ENCODE measurements around the gene KRT82. TPM values are rescaled to one million over a fixed set of nuclear protein-coding genes. Genes with fewer than 3 reads are reported as not detected.

Gene KRT82
- total RNA-seq, 1 experiment from 2014 or later: not detected

DNA sequence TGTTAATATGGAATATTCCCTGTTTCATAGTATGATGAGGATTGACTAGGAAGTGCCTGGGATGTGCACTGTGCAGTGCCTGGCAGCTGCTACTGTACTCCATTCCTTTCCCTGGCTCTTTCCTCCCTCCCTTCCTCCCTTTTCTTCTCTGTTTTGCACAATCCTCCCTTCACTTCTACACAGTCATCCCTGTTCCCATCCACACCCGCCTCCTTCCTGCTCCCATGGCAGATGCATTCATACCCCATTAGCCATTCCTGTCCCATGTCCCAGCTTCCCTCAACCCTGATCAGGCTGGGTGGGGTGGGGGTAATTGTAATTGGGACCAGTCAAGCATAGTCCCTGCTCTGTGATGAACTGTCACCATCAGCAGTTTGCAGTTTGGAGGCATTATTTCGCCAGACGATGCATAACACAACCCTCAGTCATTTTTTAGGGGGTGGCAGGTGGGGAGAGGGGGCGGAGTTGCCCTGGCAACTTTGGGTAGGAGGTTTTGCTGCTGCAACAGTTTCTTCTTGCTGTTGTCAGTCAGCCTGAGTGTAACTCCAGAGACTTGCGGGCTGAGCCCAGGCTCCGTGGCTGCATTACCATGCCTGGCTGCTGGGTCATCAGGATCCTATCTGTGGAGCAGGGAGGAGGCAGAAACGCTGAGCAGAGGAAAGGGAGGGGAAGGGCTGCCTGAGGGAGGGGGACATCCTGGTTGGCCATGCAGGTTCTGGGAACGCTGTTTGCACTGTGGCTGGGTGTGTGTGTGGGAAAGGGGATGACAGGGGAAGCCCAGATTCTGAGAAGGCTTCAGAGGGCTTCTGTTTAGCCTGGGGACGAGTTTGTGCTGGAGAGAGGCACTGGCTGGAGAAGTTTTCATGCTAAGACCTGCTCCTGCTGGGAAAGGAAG is 16.6 kb downstream of the KRT82 start:
- no peak for DNase-seq (ENCODE audit: extremely low read depth, low read depth)

DNA sequence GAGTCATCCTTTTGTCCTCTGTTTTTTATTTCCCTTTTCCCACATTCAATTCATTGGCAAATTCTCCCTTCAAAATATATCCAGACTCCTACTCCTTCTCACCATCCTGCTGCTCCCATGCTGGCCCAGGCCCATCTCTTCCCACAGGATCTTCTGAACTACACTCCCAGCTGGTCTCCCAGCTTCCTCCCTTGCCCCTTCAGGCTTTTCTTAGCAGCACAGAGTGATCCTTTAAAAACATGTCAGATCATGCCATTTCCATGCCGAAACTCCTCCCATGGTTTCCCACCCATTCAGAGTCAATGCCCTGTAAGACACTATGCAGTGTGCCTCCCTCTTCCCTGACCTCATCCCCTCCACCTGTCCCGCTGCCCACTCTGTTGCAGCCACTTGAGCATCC is 18.3 kb downstream of the KRT82 start:
- no peak for DNase-seq (ENCODE audit: extremely low read depth, low read depth)

DNA sequence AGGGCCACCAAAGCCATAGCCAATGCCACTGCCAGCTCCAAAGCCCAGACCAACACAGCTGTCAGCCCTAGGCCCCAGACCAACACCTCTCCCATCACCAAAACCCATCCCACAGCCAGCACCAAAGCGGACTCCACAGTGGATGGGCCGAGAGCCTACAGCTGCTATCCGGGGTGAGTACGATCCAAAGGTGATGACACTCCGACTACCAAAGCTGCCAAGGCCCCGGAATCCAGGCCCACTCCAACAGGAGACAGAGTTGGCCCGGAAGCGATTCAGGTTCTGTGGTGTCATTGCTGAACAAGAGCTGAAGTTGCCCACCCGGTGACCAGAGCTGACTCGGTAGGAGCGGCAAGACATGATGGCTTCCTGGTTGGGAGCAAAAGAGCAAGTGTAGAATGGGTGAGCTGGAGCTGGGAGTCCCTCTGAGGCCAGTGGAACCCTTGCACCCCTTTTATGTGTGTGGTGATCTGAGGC is 20.9 kb downstream of the KRT82 start, which contains the start of gene KRT84:
TSS of gene KRT84 (minus strand) at position 427 of the 477 bp plus-strand sequence. CDS start at position 360, 67 bp downstream.
- DNase-seq (ENCODE audit: extremely low read depth, low read depth): no peak

DNA sequence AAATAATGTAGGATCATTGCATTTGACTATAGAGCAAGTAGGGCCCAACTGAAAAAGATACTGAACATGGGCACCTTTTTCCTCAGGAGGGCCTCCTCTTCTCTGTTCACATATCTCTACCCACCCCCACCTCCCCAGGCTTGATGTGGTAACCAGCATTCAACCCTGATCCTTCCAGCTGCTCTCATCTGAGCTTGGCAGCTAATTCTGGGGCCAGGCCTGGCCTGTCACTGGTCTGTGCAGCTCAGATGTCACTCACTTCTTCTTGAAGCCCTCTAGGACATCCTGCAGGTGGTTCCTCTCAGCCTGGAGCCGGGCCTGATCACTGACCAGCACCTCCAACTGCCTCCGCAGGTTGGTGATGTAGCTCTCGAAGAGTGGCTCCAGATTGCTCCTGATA is 22.8 kb downstream of the KRT82 start:
- DNase-seq (ENCODE audit: extremely low read depth, low read depth): no peak

DNA sequence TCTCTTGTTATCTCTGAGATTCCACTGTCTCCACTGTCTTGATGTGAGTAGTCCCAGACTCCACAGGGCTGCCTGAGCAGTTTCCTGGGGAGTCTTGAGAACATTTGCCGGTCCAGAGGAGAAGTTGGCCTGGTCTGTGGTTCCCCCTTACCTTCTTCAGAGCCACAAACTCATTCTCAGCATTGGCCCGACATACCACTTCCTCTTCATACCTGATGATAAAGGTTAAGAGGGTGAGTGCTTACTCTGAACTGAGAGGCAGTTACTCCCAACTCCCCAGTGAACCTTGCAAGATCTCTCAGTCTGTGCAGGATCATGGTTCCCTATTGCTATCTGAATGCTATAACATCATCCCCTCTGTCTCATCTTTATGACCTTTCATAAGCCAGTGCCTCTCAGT is 23.3 kb downstream of the KRT82 start:
- no peak for DNase-seq (ENCODE audit: extremely low read depth, low read depth)

DNA sequence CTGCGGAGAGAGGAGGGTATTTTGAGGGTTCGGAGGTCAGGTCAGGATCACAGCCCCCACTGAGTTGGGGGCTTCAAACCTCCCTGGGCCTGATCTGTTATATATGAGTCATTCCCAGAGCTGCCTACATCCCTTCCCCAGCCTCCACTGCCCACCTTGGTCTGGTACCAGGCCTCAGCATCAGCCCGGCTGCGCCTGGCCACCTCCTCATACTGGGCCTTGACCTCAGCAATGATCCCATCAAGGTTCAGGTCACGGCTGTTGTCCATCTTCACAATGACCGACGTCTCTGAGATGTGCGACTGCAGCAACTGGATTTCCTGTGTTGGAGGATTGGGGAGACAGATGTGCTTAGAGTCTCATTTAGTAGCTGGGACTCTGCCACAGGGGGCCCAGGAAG is 24.9 kb downstream of the KRT82 start:
- no peak for DNase-seq (ENCODE audit: extremely low read depth, low read depth)

DNA sequence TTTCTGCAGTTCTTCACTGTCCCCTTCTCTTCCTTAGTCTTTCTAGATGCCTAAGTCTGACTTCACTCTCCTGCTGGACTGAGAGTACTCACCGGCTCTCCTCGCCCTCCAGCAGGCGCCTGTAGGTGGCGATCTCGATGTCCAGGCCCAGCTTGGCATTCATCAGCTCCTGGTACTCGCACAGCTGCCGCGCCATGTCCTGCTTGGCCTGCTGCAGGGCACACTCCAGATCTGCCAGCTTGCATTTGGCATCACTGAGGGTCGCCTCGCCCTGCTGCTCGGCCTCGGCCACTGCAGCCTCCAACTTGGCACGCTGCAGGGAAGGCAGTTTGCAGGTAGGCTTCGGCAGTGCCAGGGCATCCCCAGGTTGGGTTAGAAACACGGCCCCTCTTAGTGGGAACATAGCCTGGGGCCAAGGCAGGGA is 25.9 kb downstream of the KRT82 start:
- DNase-seq (ENCODE audit: extremely low read depth, low read depth): peak; percentile 20

DNA sequence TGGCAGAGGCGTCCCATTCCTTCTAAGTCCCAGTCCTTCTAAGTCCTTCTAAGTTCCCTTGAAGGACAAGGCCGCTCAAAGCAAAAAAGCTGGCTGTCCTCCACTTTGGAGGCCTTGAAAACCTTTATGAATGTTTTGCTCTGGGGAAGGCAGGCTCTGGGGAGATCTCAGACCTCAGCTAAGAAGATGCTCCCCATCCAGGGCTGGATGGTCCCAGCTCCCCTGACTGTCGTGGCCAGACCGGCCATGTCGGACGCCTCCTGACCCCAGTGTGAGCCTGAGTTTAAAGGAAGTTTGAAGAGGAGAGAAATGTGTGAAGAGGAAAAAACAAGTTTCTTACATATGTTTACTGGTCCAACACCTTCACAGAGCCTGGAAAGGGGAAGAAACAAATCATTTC is 26.6 kb downstream of the KRT82 start:
- DNase-seq (ENCODE audit: extremely low read depth, low read depth): no peak

DNA sequence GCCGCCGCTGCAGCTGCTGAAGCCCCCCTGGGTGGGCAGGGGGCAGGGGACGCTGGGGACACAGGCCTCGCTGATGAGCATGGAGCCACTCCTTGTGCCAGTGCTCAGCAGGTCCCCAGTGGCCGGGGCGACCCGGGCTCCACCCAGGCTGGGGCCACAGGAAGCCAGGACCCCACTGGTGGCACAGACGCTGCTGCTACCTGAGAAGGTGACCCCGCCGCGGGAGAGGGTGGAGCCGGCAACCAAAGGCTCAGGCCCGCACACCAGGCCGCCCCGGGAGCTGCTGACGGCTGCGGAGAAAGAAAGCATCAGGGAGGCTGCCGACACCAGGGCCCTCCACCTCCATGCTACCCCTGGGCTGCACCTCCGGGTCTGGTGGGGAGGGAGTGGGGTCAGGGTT is 28.0 kb downstream of the KRT82 start:
- no peak for DNase-seq (ENCODE audit: extremely low read depth, low read depth)

DNA sequence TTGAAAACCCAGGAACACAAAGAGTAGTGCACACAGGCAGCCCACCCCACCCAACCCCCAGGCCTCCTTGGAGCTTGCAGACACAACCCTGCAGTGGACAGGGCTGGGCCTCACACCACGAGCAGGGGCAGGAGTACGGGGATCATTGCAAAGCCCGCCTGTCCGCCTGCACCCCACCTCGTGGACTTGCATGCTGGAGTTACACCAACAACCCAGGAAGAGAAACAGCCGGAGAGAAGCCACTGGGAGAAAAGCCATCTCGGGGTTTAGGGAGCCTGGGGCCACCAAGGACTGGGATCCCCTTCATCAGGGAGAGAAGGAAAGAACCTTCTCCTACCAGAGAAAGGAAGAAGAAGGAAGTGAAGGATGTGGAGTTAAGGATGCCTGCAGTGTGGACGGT is 28.9 kb downstream of the KRT82 start:
- DNase-seq (ENCODE audit: extremely low read depth, low read depth): no peak

DNA sequence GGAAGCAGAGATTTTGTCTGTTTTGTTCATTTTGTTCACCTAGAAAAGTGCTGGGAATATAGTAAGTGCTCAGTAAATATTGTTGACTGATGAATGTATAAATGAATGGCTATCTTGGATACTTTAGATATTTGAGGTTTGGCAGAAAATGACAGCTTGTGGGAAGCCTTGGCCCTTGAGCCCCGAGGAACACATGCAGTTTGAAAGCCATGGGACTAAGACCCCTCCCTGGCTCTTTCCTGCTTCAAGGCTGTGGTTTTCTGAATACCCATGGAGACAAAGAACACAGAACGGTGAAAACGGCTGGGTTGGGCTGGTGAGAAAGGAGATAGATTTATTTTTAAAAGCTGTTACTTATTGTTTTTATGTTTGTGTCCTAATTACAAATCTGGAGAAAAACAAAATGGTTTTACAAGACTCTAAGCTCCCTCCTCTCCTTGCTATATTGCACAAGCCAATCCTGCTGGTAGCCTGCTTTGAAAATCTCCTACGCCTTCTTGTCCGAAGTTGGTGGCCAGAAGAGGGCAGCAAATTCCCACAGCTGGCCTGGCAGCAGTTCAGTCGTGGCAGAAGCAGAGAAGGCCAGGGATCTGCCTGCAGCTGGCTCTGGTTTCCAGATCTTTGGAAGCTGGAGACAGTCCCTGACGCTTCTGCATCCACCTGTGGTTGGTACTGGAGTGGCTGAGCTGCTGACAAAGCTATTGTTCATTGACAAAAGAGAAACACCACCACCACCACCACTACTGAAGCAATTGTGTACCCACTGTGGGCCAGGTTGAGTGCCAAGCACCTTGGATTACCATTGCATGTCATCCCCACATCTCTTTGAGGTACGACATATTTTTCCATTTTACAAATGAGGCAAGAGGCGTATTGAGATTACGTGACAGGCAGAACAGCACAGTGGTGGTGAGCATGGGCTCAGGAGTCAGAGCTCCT is 33.6 kb downstream of the KRT82 start:
- peak; percentile 80 for DNase-seq (ENCODE audit: extremely low read depth, low read depth)

DNA sequence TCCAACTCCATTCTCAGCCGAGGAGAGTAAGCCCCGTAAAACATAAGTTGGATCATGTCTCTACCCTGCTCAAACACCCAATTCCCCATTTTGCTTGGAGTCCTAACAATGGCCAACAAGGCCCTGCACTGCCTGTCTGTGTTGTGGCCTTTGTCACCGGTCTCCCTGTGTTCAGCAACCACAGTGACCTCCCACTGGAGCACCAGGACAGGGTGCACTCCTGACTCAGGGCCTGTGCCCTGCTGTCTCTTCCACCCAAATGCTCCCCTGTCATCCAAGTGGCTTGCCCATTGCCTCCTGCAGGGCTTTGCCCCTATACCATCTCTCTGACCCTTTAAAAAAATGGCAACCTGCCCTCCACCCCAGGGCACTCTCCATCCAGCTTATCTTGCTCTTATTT is 34.4 kb downstream of the KRT82 start:
- no peak for DNase-seq (ENCODE audit: extremely low read depth, low read depth)

DNA sequence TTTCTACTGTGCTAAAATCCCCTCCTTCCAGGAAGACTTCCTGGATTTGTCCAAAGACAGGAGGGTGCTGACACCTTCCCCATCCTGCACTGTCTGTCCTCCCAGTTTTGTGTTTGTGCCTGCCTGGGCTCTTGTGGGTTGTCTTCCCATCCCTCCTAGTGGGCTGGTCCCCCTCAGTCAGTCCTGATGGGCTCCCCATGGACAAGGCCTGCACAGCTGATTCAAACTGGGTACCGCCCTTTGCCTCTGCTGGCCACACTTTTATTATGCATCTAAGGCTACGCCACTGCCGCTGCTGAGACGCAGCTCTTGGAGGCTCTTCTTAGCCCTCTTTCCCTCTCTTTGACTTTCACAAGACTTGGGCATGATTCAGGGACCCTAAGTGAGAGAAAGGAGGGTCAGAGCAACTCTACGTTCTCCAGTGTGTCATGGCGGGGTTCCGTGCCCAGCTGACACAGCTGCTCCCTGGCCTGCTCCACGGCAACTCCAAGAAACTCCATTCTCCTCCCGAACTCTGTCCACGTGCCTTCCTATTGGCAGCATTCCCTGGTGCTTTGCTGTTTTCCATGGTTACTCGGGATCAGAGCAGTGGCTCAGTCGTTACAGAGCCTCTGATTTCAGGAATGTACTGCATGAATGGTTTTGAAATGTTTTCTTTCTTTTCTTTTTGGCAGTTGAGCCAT is 35.1 kb downstream of the KRT82 start:
- no peak for DNase-seq (ENCODE audit: extremely low read depth, low read depth)

DNA sequence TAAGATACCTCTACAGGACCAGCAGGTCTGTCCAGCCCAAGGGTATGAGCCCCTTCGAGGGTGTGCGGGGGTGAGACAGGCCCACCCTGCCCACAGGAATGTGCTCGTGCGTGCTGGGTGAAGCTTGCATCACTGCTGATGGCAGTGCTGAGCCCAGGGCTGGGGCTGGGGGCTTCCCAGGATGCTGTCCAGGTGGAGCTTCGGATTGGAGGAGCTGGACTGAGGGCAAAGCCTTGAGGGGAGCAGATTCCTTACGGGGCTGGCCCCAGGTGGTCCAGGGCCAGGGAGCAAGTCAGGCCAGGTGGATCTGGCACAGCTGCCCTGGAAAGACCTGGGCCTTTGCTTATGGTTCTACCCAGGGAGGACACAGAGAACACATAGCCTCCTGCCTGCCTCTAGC is 36.3 kb downstream of the KRT82 start:
- DNase-seq (ENCODE audit: extremely low read depth, low read depth): no peak

DNA sequence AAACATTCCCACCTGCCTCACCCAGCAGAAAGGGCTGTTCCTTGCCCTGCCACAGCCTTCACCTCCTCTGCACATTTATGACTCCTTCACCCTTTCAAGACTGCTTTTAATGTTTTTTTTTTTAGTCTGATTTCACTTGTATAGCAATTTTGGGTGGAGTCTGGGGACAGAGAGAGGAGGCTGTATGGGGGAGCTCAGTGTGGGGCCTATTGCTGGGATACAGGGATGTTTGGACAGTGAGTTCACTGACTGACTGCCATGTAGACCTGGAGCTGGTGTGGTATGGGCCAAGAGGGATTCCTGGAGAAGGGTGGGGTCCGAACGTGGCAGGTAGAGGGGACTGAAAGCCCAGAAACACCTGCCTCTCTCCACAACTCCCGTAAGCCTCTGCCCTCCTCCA is 36.9 kb downstream of the KRT82 start:
- DNase-seq (ENCODE audit: extremely low read depth, low read depth): no peak

DNA sequence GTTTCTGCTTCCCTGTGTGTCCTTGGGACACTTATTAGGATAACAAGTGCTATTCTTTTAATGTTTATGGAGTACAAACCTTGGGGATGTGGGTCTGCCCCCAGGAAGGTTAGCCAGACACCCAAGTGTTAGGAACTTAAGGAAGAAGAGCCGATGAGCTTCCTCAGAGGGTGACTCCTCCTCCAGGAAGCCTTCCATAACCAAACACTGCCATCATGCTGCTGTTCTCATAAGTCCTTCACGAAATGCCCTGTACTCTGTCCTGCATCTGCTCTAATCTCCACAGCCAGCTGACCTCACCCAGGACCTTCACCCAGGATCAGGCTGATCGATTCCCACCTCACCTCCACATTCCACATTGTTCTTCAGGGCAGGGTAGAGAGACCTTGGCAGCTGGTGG is 37.6 kb downstream of the KRT82 start:
- no peak for DNase-seq (ENCODE audit: extremely low read depth, low read depth)

DNA sequence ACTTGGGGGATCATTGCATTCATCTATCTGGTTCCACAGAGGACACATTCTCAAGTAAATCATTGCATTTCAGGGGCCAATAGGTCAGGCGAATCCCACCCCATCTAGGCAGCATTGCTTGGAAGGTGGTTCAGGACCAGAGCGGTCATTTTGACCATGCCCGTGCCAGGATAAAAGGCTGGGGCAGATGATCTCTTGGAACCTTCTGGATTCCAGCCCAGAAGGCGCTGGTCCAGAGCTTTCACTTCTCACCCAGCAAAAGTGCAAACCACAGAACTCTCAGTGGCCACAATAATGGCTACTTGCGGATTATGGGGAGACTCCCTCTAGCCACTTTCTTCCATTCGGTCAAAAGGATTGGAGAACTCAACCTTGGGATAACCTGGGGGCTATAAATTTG is 38.3 kb downstream of the KRT82 start:
- no peak for DNase-seq (ENCODE audit: extremely low read depth, low read depth)

DNA sequence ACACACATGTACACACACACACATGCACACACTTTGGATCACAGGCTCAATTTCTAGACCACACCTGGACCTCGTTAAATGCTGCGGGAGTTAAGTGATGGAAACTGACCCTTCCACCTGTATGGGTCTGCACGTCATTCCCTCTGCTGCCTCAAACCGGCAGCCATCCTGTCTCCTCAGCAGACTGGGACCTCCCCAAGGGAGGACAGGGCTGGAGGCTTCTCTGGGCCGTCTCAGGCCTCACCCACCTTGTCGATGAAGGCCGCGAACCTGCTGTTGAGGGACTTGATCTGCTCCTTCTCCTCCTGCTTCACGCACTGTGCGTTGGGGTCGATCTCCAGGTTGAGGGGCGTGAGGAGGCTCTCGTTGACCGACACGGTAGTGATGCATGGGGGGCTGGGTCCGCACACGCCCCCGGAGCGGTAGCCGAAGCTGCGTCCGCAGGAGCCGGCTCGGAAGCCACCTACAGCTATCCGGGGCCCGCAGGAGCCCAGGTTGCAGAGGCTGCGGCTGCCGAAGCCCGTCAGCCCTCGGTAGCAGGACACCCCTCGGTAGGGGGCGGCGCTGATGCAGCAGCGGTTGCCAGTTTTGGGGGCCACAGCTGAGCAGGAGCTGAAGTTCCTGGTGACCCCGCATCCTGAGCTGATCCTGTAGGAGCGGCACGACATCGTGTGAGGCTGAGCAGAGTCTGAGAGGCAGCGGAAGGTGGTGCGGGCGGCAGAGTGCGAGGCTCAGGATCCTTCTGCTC is 39.2 kb downstream of the KRT82 start, which contains the start of gene KRT85:
TSS of gene KRT85 (minus strand) at position 744 of the 748 bp plus-strand sequence. CDS start at position 668, 76 bp downstream.
- DNase-seq (ENCODE audit: extremely low read depth, low read depth): no peak

DNA sequence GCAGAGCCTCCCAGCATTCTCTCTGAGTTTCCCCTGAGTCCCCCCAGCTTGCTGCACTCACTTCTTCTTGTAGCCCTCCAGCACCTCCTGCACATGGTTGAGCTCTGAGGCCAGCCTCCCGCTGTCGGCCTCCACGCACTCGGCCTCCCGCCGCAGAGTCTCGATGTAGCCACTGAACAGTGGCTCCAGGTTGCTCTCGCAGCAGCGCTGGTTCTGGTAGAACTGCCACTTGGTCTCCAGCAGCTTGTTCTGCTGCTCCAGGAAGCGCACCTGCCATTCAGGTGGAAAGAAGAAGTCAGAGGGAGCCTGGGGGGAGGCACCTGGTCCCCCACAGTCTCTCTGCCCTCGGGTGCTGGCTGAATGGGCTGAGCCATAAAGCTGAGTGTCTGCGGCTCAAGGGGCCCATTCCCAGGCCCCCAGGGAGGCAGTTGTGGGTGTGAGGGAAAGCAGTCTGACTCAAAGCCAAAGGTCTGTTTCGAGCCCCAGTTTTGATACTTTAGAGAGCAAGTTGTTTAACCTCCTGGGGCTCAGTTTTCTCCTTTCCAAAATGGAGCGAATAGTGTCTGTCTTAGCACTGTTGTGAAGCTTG is 41.1 kb downstream of the KRT82 start:
- DNase-seq (ENCODE audit: extremely low read depth, low read depth): no peak

DNA sequence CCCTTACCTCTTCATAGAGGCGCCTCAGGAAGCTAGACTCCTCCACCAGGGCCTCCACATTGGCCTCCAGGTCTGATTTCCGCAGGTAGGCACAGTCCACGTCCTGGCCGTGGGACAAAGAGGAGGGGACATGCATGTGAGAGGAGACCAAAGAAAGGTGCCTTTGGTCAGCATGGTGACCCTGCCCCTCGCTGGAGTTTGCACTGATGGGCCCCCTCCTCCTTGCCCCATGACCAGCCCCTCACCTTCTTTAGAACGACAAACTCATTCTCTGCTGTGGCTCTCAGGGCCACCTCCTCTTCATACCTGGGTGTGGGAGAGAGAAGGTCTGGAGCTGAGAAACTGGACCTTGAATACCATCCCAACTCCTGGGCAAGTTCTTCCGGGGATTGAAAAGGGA is 42.1 kb downstream of the KRT82 start:
- DNase-seq (ENCODE audit: extremely low read depth, low read depth): no peak

All from NCI-H460 (cell line).